Measurements from ENCODE around the gene L1TD1. TPM values are rescaled to one million over a fixed set of nuclear protein-coding genes. Genes with fewer than 3 reads are reported as not detected.
A peak's percentile ranks its signal among the peaks of the same experiment; 100 is the strongest.

The L1TD1 gene
- total and polyA plus RNA-seq, 9 of the 15 experiments (the other 6 are each of a cell fraction or from before 2014, with no cell fraction given), result 0.09 TPM; not detected in 8

- Histone ChIP-seq H3K27ac (ENCODE audit: extremely low read depth, low read depth, low read length) (no peak overlapping the region), H3K4me1 (replicated peaks in 1 of 2; ENCODE audit: control insufficient read depth in 2 of 2, insufficient read depth in 2 of 2, low read length in 2 of 2) (no peaks in the 10 kb centered on the region), H3K4me2 (ENCODE audit: insufficient read depth, low read length) (no peak overlapping the region), H3K9me3 (replicated peaks; ENCODE audit: control insufficient read depth, insufficient read depth, low read depth, low read length) (no peaks in the 10 kb centered on the region), H4K20me1 (replicated peaks; ENCODE audit: control insufficient read depth, insufficient read depth, low read length) (0 out of 2 replicates have a peak, but pooled peaks cover 4% of the 10 kb centered on the region), H3K36me3 (ENCODE audit: control insufficient read depth, insufficient read depth, low read length) (no peaks in the 10 kb centered on the region), H3K9ac (ENCODE audit: insufficient read depth in 1 of 2, low read depth in 2 of 2, low read length in 2 of 2) (no peak overlapping the region), H3K27me3 (ENCODE audit: control insufficient read depth in 2 of 2, insufficient read depth in 2 of 2, low read length in 2 of 2) (peaks cover 4 to 5% of the 10 kb centered on the region in 2 experiments; a peak in 3 of 5 replicates), H2AFZ (ENCODE audit: low read depth, low read length) (no peak overlapping the region), H3K79me2 (ENCODE audit: control insufficient read depth, insufficient read depth, low read length) (no peaks in the 10 kb centered on the region), H3K9me1 (ENCODE audit: control insufficient read depth, insufficient read depth, low read length) (no peaks in the 10 kb centered on the region), H3K4me3 (no peak overlapping the region)
- in situ Hi-C loops (cut with MboI), result loop anchor here (5.0 to 10.0 kb wide), 2 partner anchors 232 to 559 kb away; no protein-coding TSS in a partner anchor
- FAIRE-seq (peak; percentile 77), ATAC-seq (peak; percentile 75), DNase-seq (ENCODE audit: extremely low read depth in 1 of 4, low spot score in 3 of 4) (peak; percentile 21 to 46 (median 30))
- no TSS peak for BruUV-seq (replicated peaks)
- ChIA-PET CTCF (ENCODE audit: low intra/inter-chr PET ratio) (interaction anchor here (1.4 to 2.2 kb wide), 2 partner anchors 232 to 571 kb away, joined by 10 to 16 read pairs; no protein-coding TSS in a partner anchor), POLR2A (interaction anchor here (0.8 to 1.8 kb wide), 2 partner anchors 9 kb away, joined by 3 to 5 read pairs; no protein-coding TSS in a partner anchor)
- intact Hi-C loops (cut with micrococcal nuclease), result loop anchor here (1.0 kb wide), 2 partner anchors 232 to 571 kb away; no protein-coding TSS in a partner anchor
- WGBS (ENCODE audit: insufficient coverage, low coverage, missing lambda C conversion rate), result 3% methylated on average over 9 of the region's 9 CpGs
- TF ChIP-seq GATA2 (CRISPR knock-in tag; IDR thresholded peaks at IDR 0.05), result 0 out of 2 replicates have a peak, but pooled peaks have one; percentile 36
- TF ChIP-seq RAD21 (CRISPR knock-in tag; conservative IDR thresholded peaks at IDR 0.05 in 1 of 2, IDR thresholded peaks at IDR 0.05 in 1 of 2), result peak; percentile 66 to 87
- TF ChIP-seq SAP30 (IDR thresholded peaks at IDR 0.05; ENCODE audit: borderline replicate concordance, insufficient read depth, low read depth, low read length, poor library complexity, severe bottlenecking), result no peak
- no peak for TF ChIP-seq FOXJ3 (CRISPR knock-in tag; IDR thresholded peaks at IDR 0.05)
- TF ChIP-seq ILF3 (IDR thresholded peaks at IDR 0.05; ENCODE audit: borderline replicate concordance), result no peak
- 0 out of 2 replicates have a peak, but pooled peaks have one; percentile 45 for TF ChIP-seq DEAF1 (CRISPR knock-in tag; IDR thresholded peaks at IDR 0.05)
- no peak for TF ChIP-seq HEY1 (CRISPR knock-in tag; IDR thresholded peaks at IDR 0.05; ENCODE audit: borderline replicate concordance)
- TF ChIP-seq, protein P1, sequence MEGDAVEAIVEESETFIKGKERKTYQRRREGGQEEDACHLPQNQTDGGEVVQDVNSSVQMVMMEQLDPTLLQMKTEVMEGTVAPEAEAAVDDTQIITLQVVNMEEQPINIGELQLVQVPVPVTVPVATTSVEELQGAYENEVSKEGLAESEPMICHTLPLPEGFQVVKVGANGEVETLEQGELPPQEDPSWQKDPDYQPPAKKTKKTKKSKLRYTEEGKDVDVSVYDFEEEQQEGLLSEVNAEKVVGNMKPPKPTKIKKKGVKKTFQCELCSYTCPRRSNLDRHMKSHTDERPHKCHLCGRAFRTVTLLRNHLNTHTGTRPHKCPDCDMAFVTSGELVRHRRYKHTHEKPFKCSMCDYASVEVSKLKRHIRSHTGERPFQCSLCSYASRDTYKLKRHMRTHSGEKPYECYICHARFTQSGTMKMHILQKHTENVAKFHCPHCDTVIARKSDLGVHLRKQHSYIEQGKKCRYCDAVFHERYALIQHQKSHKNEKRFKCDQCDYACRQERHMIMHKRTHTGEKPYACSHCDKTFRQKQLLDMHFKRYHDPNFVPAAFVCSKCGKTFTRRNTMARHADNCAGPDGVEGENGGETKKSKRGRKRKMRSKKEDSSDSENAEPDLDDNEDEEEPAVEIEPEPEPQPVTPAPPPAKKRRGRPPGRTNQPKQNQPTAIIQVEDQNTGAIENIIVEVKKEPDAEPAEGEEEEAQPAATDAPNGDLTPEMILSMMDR (IDR thresholded peaks at IDR 0.05 in 2 of 3, conservative IDR thresholded peaks at IDR 0.05 in 1 of 3; ENCODE audit: insufficient read depth in 2 of 3, low read depth in 1 of 3, low read length in 3 of 3), result peak; percentile 55 to 82 (median 60); a peak in 5 of 6 replicates
These were observed 19.0 kb upstream of the L1TD1 start for GRCh38 chr1:62175568-62176179.
